GM19372 (cell line): ENCODE data around the gene SRSF6.
"Not testable (repeated sequence)": the region's sequence is repeated elsewhere in the genome, so short reads cannot be mapped to it uniquely, and the experiment has no call there.

Source experiments
- ATAC-seq: cut with Tn5 transposase; IDR thresholded peaks from one replicate; pipeline ENCODE4 v1.9.1; 2021; ENCODE audit warnings: mild to moderate bottlenecking, low read depth, moderate library complexity; ENCODE audit not compliant: unreplicated experiment

SRSF6 gene

DNA sequence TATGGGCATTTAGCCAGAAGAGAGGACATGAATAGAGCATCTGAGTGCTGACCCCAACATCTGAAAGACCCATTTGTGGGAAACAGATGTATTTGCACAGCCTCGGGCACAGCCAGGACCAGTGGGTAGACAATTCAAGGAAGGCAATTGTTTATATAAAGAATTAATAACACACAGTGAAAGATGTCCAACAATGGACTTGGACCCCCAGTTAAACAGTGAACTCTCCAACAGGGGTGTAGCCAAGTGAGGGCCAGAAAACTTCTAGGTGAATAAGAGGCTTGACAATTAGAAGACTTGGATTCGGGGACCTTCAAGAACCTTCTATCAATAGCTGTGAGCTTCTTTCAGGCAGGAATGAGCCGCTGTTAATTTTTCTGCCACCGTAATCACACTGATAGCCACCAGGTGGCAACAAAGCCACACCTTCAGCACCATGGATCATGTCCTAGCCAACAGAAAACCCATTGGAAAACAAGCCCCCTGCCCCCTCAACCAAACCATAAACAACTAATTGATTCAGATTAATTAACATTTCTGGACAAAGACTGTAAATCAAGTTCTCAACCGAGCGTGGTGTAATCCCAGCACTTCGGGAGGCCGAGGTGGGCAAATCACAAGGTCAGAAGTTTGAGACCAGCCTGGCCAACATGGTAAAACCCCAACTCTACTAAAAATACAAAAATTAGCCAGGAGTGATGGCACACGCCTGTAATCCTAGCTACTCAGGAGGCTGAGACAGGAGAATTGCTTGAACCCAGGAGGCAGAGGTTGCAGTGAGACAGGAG lies 8.8 kb upstream of the SRSF6 start:
- ATAC-seq, result no peak

DNA sequence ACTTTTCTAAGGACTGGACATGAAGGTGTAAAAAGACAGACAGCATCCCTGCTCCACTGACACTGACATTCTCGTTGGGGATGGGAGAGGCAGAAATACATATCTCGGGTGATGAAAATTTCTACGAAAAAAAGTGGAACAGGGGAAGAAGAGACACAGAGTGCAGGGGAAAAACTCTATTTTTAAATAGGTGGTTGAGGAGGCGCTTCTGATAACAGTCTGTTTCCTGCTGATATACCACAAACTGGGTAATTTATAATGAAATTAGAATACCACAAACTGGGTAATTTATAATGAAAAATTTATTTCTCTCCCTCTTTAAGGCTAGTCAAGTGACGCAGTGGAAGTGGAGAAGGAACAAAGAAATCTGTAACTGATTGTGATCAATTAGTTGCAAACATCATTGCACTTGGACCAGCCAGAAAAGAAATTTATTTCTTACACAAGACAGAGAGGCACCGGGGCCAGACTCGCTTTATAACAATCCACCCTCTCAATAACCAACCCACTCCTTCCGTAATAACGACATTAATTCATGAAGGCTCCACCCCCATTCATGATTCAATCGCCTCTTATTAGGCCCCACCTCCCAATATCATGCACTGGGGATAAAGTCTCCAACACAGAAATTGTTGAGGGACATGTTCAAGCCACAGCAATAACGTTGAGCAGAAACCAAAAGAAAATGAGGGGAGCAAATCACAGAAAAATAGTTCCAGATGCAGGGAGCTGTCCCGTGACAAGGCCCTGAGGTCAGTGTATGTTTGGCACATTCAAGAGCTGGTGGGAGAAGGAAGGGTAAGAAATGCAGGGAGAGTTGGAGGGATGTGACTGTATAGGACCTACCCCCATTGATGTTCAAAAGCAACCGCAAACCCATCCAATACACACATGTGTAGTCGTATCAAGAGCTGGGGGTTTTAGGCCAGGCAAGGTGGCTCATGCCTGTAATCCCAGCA lies 6.6 kb upstream of the SRSF6 start:
- no peak for ATAC-seq

DNA sequence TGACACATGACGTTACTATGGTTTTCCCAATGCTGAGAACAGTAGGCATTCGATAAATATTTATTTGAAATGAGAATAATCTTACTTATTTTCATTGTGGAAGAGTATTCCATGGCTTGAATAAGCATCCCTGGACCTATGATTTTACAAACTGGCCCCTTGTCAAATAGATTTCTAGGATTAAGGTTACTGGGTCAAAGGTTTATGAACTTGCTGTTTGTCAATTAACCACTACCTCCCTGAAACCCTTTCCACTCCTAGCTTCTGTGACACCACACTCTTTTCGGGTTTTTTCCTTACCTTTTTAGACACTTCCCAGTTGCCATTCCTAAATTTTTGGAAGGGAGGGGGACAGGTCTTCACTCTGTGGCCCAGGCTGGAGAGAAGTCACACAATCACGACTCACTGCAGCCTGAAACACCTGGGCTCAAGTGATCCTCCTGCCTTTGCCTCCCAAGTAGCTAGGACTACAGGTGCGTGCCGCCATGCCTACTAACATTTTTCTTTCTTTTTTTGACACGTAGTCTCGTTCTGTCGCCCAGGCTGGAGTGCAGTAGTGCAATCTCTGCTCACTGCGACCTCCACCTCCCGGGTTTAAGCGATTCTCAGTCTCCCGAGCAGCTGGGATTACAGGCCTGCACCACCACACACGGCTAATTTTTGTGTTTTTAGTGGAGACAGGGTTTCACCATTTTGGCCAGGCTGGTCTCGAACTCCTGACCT lies 5.1 kb upstream of the SRSF6 start:
- ATAC-seq, result no peak

GRCh38 chr20:43456252-43456651 lies 1.4 kb upstream of the SRSF6 start:
- ATAC-seq, result not testable (repeated sequence)

DNA sequence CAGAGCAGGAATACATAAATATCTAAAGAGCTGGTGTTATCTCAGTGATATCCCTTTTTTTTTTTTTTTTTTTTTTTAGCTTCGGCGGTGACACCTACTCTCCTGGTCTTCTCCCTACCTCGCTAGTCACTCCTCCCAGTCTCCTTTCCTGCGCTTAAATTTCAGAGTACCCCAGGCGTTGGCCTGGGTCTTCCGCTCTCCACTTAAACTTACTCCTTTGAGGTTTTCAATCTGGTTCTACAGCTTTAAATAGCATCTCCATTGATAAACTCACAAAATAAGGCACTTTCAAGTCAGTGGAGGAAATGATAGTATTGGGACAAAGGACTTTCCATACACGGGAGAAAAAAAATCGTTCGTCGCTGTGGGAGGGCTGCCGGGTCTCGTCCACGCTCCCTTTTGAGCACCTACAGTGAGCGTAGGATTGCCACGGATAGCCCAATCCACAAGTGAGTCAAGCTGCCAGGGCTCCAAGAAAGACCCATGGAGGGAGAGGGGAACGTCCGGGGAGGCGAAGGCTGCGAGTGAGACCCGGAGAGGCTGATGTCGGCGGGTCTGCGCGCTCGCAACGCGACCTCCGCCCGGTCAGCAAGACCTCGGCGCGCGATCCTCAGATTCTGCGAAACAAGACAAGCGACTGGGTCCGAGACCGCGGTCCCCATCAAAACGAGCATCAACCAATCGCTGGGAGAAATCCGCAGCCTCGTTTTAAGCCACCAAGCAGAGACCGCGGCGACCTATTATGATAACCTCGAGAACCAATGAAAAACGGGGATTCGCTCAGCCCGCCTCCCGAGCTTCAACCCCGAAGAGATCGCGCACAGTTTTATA lies 672 bp upstream of the SRSF6 start:
- peak; percentile 60 for ATAC-seq

- ATAC-seq, result no peak
Observed at GRCh38 chr20:43458422-43458924, 777 bp downstream of the SRSF6 start.

GRCh38 chr20:43459022-43459942 lies 1.6 kb downstream of the SRSF6 start:
- no peak for ATAC-seq

DNA sequence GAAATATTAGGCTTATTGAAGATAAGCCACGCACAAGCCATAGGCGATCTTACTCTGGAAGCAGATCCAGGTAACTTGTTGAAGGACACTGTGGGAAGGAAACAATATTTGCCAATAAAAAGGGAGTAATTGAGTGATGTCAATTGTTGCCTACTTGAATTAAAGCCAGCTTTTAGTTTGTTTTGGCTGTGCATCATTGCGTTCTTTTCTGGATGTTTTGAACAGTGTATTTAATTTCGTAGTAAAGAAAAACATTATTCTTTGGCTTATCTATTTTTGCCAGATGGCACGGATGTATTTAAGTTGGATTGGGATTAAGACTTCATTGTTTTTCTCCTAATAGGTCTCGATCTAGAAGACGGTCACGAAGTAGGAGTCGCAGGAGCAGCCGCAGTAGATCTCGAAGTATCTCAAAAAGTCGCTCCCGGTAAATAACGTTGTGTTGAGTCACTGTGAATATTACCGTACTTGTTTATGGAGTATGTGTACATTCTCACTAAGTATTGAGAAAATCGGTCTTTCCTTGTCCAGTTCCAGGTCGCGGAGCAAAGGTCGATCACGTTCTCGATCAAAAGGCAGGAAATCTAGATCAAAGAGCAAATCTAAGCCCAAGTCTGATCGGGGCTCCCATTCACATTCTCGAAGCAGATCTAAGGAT lies 2.6 kb downstream of the SRSF6 start:
- no peak for ATAC-seq

- ATAC-seq, result no peak
Observed at GRCh38 chr20:43460830-43461200, 3.1 kb downstream of the SRSF6 start.

DNA sequence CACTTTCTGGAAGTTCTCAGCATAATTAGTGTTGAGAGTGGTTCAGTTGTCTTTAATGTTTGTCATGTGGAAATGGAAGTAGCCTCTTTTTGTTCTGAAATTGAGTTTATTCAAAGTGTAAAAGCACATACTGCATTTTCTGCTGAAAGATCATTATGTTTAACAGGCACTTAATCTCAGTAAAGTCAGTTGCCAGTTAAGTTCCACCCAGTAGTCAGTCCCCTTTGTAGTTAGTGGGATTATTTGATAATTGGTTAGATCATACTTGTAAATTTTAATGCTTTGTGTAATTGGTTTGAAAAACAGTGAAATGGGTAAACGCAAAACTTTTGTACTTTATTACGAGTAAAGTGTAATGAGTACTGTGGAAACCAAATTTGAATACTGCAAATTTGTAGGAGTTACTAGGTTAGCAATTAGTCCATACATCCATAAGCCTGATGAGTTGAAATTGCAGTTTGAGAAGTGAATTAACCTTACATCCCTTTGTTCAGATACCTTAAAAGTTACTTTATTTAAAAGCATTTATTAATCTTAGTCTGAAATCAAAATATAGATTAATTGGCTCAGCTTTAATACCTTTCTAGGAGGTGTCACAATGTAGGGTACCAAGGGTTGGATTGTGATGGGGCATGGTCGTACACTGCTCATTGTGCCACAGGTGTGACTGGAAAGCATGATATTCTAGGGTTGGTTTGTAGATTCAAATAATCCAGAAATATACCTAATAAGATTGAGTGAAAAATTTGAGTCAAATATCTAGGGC lies 4.4 kb downstream of the SRSF6 start:
- ATAC-seq, result no peak

- ATAC-seq, result no peak
Observed at GRCh38 chr20:43462660-43463526, 5.2 kb downstream of the SRSF6 start.

- no peak for ATAC-seq
Observed at GRCh38 chr20:43463527-43464218, 6.0 kb downstream of the SRSF6 start.

GRCh38 chr20:43464219-43464790 lies 6.6 kb downstream of the SRSF6 start:
- no peak for ATAC-seq

- no peak for ATAC-seq
Observed at GRCh38 chr20:43465625-43465943, 7.9 kb downstream of the SRSF6 start.

GRCh38 chr20:43467589-43467988 lies 9.9 kb downstream of the SRSF6 start:
- no peak for ATAC-seq
